ENCODE measurements around the gene TNS4. TPM values are rescaled to one million over a fixed set of nuclear protein-coding genes. Genes with fewer than 3 reads are reported as not detected.

TNS4 gene
- total RNA-seq, 1 donor from 2014 or later = not detected

GRCh38 chr17:40453881-40454612, 47.4 kb downstream of the TNS4 start:
- no peak for DNase-seq

- no peak for DNase-seq
Measured at GRCh38 chr17:40452921-40453378, 48.5 kb downstream of the TNS4 start.

- peak; percentile 64 for DNase-seq
Measured at GRCh38 chr17:40452216-40452787, 49.1 kb downstream of the TNS4 start.

GRCh38 chr17:40451420-40451819, 50.0 kb downstream of the TNS4 start:
- no peak for DNase-seq

- DNase-seq = peak; percentile 80
Measured at GRCh38 chr17:40450175-40450574, 51.2 kb downstream of the TNS4 start.

- no peak for DNase-seq
Measured at GRCh38 chr17:40448639-40449261, 52.7 kb downstream of the TNS4 start.

DNA sequence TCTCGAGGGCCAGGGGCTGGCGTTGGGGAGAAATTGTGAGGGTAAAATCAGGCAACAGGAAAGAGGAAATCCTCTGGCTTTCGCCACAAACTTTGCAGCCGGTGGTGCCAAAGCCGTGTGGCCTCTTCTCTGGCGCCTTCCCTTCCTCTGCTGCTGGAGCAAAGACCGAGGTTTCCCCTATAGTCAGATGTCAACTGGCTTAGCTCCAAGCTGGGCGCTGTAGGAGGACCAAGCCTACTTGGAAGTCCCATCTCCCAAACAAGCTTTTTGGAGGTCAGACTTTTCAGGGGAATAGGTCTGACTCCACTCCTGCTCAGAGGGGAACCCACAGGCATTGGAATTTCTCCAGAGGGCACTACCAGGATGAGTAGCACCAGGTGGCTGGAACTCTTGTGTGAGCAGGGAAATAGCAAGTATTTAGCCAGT, 53.2 kb downstream of the TNS4 start:
- DNase-seq = peak; percentile 39

DNA sequence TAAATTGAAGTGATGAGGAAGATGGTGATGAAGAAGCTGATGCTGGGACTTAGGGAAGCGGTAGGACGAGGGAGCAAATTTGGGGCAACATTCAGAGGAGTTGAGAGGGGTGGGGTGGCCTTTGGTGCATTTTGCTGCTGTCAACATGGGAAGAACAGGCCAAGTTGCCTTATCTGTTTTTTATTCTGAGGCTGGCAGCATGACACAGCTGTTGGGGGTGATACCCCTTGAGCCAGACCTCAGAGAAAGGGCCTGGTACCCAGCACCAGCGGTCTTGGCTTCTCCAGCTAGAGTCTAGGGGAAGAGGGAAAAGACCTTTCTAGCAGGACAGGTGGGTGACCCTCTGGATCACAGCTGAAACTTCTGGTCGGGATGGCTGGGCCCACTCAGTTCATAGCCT, 53.6 kb downstream of the TNS4 start:
- DNase-seq = no peak

DNA sequence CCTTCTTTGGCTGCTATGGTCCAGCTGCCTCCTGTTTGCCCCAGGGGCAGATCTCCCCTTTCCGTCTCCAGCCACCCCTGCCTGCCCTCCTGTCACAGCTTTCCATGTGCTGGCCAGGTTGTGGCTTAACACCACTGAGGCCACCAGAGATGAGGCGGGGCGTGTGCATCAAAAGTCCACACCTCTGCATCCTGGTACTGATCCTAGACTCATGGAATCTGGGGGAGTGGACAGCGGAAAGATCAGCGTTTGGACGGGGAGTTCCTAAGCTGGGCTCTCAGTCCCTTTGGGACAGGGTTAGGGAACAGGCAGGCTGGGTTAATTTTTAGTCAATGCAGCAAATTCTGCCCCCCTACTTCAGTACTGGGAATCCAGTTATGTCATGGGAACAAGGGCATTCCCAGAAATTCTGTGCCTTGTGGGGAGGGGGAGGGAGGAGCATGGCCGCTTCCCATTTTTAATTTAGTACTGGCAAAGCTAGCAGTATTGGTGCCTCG, 54.2 kb downstream of the TNS4 start:
- no peak for DNase-seq

DNA sequence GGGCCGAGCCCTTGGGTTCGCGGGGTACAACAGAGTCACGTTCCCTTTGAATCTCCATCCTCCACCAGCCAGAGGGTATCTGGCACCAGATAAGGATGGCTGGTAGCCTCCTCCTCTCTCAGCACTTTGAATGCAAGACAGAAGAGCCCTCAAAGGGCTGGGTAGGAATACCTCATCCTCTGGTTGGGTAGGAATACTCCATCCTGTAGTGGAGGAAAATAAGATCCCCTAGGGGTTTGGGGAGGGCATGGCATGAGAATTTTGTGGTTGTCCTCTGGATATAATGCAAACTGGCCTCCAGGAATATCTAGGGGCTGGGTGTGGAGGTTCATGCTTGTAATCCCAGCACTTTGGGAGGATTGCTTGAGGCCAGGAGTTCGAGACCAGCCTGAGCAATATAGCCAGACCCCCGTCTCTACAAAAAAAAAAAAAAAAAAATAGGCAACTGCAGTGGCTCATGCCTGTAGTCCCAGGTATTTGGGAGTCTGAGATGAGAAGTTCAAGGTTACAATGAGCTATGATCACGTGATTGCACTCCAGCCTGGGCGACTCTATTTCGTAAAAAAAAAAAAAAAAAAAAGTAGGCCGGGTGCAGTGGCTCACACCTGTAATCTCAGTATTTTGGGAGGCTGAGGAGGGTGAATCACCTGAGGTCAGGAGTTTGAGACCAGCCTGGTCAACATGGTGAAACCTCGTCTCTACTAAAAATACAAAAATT, 55.5 kb downstream of the TNS4 start:
- peak; percentile 40 for DNase-seq

DNA sequence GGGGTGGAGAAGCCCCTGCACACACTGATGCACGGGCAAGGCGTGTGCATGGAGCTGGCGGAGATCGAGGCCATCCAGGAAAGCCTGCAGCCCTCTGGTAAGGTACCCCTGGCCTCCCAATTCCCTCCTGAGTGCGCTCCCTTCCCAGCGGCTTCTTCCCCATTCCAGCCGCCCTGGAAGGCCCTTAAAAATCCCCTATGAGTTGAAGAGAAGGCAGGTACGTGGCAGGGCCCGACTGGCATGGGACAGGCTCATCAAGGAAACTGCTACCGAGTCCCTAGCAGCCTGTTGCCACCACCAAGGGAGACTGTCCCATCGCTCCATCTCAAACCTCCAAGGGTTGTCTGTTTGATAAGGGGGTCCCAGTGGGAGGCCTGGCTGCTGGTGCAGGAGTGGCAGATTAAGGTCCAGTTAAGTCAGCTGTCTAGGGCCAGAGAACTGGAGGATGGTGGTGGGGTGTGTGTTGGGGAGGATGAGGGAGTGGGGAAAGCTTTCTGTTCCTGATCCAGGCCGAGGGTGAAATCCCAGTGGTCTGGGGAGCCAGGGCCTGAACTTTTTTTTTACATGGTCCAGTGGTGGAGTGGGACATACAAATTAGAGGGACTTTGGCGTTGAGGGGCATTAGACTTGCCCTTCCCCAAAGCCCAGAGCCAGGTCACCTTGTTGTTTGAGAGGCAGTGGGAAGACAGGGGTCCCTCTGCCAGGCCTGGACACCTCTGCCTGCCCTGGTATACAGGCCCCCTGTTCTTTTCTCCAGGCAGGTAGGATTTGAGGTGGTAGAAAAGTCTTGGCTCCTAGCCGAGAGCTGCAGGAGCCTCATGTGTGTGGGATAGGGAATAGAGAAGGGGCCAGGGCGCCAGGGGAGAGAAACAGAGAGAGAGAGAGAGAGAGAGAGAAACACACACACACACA, 57.2 kb downstream of the TNS4 start:
- peak; percentile 28 for DNase-seq

GRCh38 chr17:40443196-40443987, 58.0 kb downstream of the TNS4 start, which contains the start of gene IGFBP4:
TSS of gene IGFBP4 (plus strand) at chr17:40443450. CDS start at chr17:40443736, 286 bp downstream.
- DNase-seq = peak; percentile 86

GRCh38 chr17:40442392-40443195, 58.8 kb downstream of the TNS4 start:
- DNase-seq = peak; percentile 47

DNA sequence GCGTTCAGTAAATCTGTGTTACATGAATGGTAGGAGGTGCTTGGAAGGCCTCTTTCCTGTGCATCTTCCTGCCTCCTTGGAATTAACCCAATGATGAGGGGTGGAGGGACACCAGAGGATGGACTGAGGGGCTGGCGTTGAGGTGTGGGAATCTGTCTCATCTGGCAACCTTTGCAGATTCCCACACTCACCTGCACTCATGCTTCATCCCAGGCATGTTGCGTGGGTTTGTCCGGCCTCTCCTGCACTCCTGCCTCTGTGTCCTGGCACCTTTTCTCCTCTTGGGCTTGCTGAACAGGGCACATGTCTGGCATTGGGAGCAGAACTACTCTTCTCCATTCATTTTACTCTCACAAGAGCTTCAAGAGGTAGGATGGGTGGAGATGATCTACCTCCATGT, 61.3 kb downstream of the TNS4 start:
- DNase-seq = no peak

DNA sequence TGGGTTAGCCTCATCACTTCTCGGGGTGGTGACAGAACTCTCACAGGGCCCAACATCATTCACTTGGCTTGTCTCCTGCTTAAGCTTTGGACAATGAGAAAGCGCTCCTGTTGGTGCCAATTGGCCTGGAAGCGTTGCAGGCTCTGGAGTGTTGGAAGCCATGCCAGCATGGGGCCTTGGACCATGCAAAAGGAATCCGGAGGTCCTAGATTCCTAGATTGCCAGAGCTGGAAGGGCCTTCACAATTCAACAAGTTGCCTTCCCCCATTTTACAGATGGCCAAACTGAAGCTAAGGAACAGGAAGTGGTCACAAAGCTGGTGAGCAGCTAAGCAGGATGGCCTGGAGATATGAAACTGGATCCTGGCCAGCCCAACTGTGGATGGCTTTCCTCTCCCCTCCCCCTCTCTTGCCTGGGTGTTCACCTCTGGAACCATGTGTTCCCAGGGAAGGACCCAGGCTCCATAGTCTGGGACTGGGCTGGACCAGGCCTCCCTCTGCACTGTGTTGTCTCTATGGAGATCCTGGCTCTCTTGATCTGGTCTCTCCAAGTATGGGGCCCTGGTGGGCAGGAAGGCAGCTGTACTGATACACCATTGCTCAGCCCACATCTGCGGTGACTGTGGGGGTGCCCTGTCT, 64.2 kb downstream of the TNS4 start:
- DNase-seq = no peak

DNA sequence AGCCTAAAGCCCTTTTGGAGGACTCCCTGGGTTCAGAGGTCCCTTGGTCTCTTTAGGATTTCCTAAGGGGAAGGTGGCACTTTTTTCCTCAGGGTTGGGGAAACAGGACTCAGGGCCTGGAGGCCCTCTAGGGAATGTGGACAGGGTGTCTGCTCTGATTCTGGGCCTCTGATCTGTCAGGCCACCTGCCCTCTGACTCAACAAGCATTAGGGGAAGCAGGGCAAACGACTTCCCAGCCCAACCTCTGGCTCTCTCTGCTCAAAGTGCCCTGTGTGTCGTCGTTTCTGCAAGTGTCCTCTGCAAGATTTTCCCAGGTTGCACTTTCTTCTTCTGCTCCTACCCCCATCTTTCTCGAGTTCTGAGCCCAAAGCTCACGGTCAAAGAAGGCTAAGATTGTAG, 64.8 kb downstream of the TNS4 start:
- no peak for DNase-seq

DNA sequence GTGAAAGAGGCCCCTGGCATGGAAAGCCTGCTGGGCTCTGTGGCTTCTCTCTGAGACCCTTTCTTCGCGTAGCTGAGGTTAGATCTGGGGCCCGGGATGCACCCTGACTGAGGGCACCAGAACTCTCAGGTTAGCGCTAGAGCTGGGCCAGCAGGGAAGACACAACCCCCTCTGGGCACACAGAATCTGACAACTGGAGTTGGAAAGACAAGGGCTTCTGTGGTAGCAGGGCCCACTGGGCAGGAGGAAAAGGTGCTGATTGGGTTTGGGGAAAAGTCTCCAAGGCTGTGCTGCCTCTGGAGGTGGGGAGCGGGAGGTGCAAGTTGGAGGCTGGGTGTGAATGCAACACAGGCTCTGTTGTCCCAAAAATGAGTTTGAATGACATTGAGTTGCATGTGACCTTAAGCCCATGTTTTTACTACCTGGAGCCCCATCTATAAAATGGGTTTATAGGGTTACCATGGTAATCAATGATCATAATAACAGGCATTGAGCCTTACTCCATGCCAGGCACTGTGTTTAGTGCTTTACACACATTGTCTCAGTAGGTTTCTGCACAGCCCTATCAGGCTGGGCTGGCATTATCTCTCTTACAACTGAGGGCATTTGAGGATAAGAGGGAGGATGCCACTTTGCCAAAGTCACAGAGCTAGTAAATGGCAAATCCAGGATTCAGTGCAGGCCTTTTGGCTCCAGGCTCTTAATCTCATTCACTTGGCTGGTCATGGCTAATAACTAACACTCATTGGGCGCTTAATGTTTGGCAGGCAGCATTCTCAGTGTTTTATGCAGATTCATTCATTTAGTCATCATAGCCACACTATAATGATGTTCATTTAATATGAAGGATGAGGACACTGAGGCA, 67.6 kb downstream of the TNS4 start:
- peak; percentile 31 for DNase-seq

DNA sequence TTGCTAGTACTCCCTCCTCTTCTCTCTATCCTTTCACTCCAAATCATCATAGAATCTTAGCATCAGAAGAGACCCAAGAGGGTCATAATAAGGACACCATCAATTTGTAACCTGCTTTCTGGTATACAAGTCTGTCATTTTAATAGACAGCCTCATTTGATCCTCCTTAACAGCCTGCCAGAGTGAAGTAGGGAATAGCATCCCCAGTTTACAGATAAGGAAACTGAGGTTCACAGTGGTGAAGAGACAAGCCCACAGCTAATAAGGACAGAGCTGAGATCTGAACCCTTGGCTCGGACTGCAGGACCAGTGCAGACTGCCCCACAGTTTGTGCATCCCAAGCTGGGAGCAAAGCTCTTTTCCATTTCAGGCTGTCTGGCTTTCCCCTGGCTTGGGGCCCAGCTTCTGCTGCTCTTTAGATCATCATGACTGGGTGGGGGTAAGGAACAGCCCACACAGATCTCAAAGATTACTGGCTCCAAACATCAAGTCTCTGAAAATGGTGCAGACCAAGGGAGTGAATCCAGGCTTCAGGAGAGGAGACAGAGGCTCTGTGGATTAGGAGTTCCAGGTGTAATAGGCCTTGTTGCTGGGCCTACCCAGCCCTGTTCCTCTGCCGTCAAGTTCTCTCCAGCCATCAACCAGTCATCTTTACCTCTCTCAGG, 68.4 kb downstream of the TNS4 start:
- DNase-seq = no peak

All from dermis blood vessel endothelial cell (primary cell).